Adrenal gland (tissue), 12 donors: ENCODE results near the gene LEF1. TPM values are rescaled to one million over a fixed set of nuclear protein-coding genes. Genes with fewer than 3 reads are reported as not detected.

Experiments used
- DNase-seq, 7 donors: peaks; one replicate each; pipeline ENCODE4 v3.0.0-alpha.2; 2019 to 2020
- H3K27ac ChIP-seq, 5 donors: fragments of 200-600 bp; sonication (generic) in 4 of 5; 1 replicate in 3 of 5; 2 replicates in 2 of 5; pipeline versions ENCODE4 v1.5.1 to v1.8.0; 2016 to 2020; ENCODE audit warnings: mild to moderate bottlenecking in 1 of 5
- H3K27me3 ChIP-seq: fragments of 200-600 bp; 2 replicates; pipeline ENCODE4 v1.8.0; 2021
- H3K36me3 ChIP-seq, 2 donors: fragments of 200-600 bp; replicated peaks in 1 of 2; 1 replicate in 1 of 2; 2 replicates in 1 of 2; pipeline versions ENCODE4 v1.5.1 to v1.8.0; 2018 to 2022
- H3K4me1 ChIP-seq, 2 donors: fragments of 200-600 bp; replicated peaks in 1 of 2; 1 replicate in 1 of 2; 2 replicates in 1 of 2; pipeline versions ENCODE4 v1.5.1 to v1.8.0; 2018 to 2021
- H3K4me3 ChIP-seq, 4 donors: fragments of 200-600 bp; sonication (generic) in 3 of 4; one replicate each; pipeline ENCODE4 v1.5.1; 2016 to 2018
- H3K9me3 ChIP-seq, 3 donors: fragments of 200-600 bp; sonication (generic) in 1 of 3; replicated peaks in 1 of 3; 1 replicate in 2 of 3; 2 replicates in 1 of 3; pipeline versions ENCODE4 v1.5.1 to v1.8.0; 2016 to 2021
- POLR2A ChIP-seq, 2 donors: fragments of 450-650 bp; IDR thresholded peaks; one replicate each; pipeline ENCODE4 v1.6.1; 2017; ENCODE audit warnings: antibody characterized with exemption in 2 of 2, mild to moderate bottlenecking in 2 of 2, moderate library complexity in 1 of 2
- WGBS, 4 donors: extraction: QIAGEN DNeasy Blood & Tissue Kit in 2 of 4; methylation state at CpG; one replicate each; pipeline versions ENCODE4 v1.1.5 to v1.1.7; 2013 to 2017; 5-methylcytosine and 5-hydroxymethylcytosine counted together
- intact Hi-C, 2 donors: fragments of 100-400 bp; cut with DNase I; formaldehyde crosslinking; loops; one replicate each; pipeline versions ENCODE4 v1.14.1 to v1.15.0; 2022 to 2023
- polyA plus RNA-seq, 3 donors: library from polyadenylated mRNA; stranded (reverse); fragments of 200-250 nt in 2 of 3; fragments of 350-450 nt in 1 of 3; fragmentation: Illumina TruSeq in 1 of 3; extraction: RNeasy Lipid Tissue Mini Kit (QIAGEN cat#74804) in 1 of 3; gene quantifications; one replicate each; pipeline ENCODE4 v1.2.3, GENCODE V29; 2013 to 2014
- total RNA-seq, 9 donors: library from RNA; depleted of rRNA in 4 of 9; stranded (reverse); fragments of >200 nt in 4 of 9; fragments of 120-200 nt in 1 of 9; fragmentation: NEBNext Ultra II Directional in 1 of 9; extraction: Animal tissue kit (Norgen Biotek cat#: 25700) in 1 of 9; gene quantifications; one replicate each; pipeline versions ENCODE4 v1.1.0 to v1.2.4, GENCODE V29; 2013 to 2023
- TF ChIP-seq, protein P1 (sequence below), 6 experiments: fragments of 450-650 bp in 4 of 6; fragments of 200-600 bp in 2 of 6; sonication (generic) in 1 of 6; IDR thresholded peaks; 1 replicate in 5 of 6; 2 replicates in 1 of 6; pipeline versions ENCODE4 v1.5.1 to v1.8.0; 2016 to 2021; ENCODE audit warnings: antibody characterized with exemption in 6 of 6, mild to moderate bottlenecking in 2 of 6, moderate library complexity in 1 of 6
- donor health status: healthy with polysubstance abuse.
- donor health status: Bipolar disorder and iron deficiency.
- donor health status: DM: yes; HTN: yes; CAD: no.
- donor health status: DM: no; HTN: no; CAD: no.
- donor health status: DM: no; HTN: no; CAD: no.
- donor health status: DM: yes; HTN: yes; CAD: no.

Gene LEF1
- total and polyA plus RNA-seq, 12 donors = 6.1 to 78.2 (median 41.5) TPM

DNA sequence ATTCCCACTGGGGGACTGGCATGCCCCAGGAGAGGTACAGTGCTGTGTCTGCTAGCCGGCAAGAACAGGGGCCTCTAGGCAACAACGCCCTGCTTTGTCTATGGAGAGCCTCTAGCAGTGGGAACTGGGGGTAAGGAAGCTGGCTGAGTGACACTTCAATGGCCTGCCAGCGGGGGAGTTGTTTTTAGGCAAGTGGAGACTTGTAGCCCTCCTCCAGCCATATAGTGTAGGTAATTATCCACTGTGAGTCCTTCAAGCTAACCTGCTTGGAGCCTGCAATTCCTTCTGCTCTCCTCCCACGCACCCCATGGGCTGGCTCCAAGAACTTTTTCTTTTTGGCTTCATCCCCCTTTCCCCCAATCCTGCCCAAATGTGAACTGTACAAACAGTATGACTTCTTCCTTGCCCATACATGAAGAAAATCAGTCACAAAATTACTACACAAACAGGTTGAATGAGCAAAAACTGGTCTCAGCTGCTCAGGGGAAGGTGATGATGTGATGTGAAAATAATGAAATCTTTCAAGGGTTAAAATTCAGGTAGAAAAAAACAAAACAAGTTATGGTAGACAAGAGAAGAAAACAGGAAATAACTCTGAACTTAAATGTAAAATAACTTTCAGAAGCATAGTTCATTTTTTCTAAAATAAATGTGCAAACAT is 33.1 kb downstream of the LEF1 start:
- DNase-seq = no peak
- Histone ChIP-seq H3K4me3 (no peak overlapping the region), H3K27ac (no peak overlapping the region), H3K9me3 (no peaks in the 10 kb centered on the region), H3K27me3 (no peaks in the 10 kb centered on the region), H3K4me1 (no peaks in the 10 kb centered on the region), H3K36me3 (no peaks in the 10 kb centered on the region)
- 77 to 83% (median 78%) methylated on average over 3 to 4 of the region's 4 CpGs for WGBS, 4 donors
- no peak for TF ChIP-seq POLR2A (IDR thresholded peaks at IDR 0.05)
- TF ChIP-seq, protein P1, sequence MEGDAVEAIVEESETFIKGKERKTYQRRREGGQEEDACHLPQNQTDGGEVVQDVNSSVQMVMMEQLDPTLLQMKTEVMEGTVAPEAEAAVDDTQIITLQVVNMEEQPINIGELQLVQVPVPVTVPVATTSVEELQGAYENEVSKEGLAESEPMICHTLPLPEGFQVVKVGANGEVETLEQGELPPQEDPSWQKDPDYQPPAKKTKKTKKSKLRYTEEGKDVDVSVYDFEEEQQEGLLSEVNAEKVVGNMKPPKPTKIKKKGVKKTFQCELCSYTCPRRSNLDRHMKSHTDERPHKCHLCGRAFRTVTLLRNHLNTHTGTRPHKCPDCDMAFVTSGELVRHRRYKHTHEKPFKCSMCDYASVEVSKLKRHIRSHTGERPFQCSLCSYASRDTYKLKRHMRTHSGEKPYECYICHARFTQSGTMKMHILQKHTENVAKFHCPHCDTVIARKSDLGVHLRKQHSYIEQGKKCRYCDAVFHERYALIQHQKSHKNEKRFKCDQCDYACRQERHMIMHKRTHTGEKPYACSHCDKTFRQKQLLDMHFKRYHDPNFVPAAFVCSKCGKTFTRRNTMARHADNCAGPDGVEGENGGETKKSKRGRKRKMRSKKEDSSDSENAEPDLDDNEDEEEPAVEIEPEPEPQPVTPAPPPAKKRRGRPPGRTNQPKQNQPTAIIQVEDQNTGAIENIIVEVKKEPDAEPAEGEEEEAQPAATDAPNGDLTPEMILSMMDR (IDR thresholded peaks at IDR 0.05) = no peak
- intact Hi-C loops = no loop called here

DNA sequence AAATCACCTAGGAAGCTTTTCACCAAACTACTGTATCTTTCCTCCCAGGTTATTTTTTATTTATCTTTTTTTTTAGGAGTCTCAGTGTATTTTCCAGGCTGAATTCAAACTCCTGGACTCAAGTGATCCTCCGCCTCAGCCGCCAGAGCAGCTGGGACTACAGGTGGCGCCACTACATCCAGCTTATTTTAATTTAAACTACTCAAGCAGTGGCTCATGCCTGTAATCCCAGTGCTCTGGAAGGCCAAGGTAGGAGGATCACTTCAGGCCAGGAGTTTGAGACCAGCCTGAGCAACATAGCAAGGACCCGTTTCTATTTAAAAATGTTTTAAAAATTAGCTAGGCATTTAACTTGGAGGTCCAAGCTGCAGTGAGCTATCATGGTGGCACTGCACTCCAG is 37.8 kb downstream of the LEF1 start:
- 95 to 100% (median 97%) methylated on average over 4 of the region's 4 CpGs for WGBS, 4 donors
- H3K27ac ChIP-seq = no peak overlapping the region
- H3K9me3 ChIP-seq = no peaks in the 10 kb centered on the region
- intact Hi-C loops = no loop called here
- no peak for DNase-seq
- H3K4me3 ChIP-seq = no peak overlapping the region
- no peaks in the 10 kb centered on the region for H3K36me3 ChIP-seq
- H3K4me1 ChIP-seq = no peaks in the 10 kb centered on the region
- H3K27me3 ChIP-seq = no peaks in the 10 kb centered on the region
- TF ChIP-seq, protein P1 (IDR thresholded peaks at IDR 0.05) = no peak
- no peak for TF ChIP-seq POLR2A (IDR thresholded peaks at IDR 0.05)

DNA sequence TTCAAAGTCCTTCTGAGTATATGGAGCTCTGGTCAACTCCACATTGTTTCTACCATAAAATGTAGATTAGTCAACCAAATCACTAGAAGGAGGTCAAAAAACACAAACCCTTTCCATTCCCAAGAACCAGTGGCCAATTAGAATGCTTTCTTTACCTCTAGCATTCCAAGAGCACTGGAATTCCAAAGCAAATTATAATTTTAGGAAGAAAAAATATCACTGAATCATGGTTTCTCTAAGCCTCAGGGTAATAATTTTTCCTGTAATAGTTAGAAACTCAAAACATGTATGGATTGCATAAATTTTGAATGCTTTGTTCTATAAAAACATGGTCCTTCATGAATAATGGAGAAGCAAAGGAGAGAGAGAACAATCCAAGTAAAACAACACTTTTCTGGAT is 39.5 kb downstream of the LEF1 start:
- TF ChIP-seq, protein P1 (IDR thresholded peaks at IDR 0.05) = no peak
- TF ChIP-seq POLR2A (IDR thresholded peaks at IDR 0.05) = no peak
- DNase-seq = no peak
- H3K4me1 ChIP-seq = no peaks in the 10 kb centered on the region
- H3K36me3 ChIP-seq = no peaks in the 10 kb centered on the region
- no peak overlapping the region for H3K27ac ChIP-seq
- intact Hi-C loops = no loop called here
- H3K4me3 ChIP-seq = no peak overlapping the region
- H3K9me3 ChIP-seq = no peaks in the 10 kb centered on the region
- H3K27me3 ChIP-seq = no peaks in the 10 kb centered on the region

DNA sequence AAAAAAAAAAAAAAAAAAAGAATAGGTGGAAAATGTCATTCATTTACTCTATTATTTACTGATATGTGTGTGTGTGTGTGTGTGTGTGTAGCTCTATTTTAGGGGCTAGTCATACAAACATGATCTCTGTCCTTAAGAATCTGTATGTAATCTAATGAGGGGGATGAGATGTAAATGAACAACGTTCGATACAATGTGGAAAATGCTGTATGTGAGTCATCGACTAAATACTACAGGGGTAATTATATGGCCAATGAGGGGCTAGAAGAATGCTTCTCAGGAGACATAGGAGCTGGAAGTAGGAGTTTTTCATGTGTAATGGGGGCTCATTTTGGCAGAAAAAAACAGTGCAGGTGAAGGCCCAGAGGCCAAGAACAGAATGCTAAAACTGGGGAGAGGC is 41.9 kb downstream of the LEF1 start:
- Histone ChIP-seq H3K36me3 (no peaks in the 10 kb centered on the region), H3K27ac (no peak overlapping the region), H3K4me3 (no peak overlapping the region), H3K27me3 (no peaks in the 10 kb centered on the region), H3K4me1 (no peaks in the 10 kb centered on the region), H3K9me3 (no peaks in the 10 kb centered on the region)
- no peak for DNase-seq
- TF ChIP-seq, protein P1 (IDR thresholded peaks at IDR 0.05) = no peak
- no peak for TF ChIP-seq POLR2A (IDR thresholded peaks at IDR 0.05)
- 86 to 98% (median 91%) methylated on average over 3 of the region's 3 CpGs for WGBS, 4 donors
- intact Hi-C loops = no loop called here
